Measurements from ENCODE around the gene SIRT7.

SIRT7 gene

DNA sequence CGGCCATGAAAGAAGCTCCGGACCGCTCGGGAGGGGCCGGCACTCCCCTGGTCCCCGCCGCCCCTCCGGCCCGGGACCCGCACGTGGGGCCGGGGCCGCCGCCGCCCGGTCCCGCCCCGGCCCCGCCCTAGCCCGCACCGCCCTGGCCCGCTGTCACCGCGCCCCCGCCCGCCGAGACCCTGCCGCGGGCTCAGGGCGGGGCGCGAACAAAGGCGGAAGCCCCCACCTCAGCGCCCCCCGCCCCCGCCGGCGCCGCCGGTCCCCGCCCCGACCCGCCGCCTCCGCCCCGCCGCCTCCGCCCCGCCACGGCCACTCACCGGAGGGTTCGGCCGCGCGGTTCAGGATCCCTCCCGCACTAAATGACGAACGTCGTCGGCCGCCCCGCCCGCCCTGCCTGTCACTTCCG, 47.0 kb downstream of the SIRT7 start, which contains the start of gene ARHGDIA:
Gene ARHGDIA (minus strand): TSS at position 357 of the 406 bp plus-strand sequence. CDS start 1,407 bp downstream, outside the sequence.
- Histone ChIP-seq H3K36me3 (peaks cover 24 to 42% (median 37%) of the 10 kb centered on the region in 11 experiments), H3K4me3 (peak within 1 kb of the TSS; percentile 76 to 99 (median 96)), H3K9me3 (replicated peaks in 1 of 11) (no peaks in the 10 kb centered on the region), H3K27ac (peak within 1 kb of the TSS; percentile 96 to 100 (median 100)), H3K27me3 (no peaks in the 10 kb centered on the region), H3K9ac (peak within 1 kb of the TSS; percentile 95 to 100 (median 100)), H3K4me2 (peak within 1 kb of the TSS; percentile 93 to 100 (median 99)), H4K20me1 (peaks cover 44 to 49% (median 48%) of the 10 kb centered on the region in 11 experiments), H3K4me1 (peaks cover 47 to 65% (median 59%) of the 10 kb centered on the region in 10 experiments)
- no peak for TF ChIP-seq Cebpa-rat (IDR thresholded peaks at IDR 0.05)

DNA sequence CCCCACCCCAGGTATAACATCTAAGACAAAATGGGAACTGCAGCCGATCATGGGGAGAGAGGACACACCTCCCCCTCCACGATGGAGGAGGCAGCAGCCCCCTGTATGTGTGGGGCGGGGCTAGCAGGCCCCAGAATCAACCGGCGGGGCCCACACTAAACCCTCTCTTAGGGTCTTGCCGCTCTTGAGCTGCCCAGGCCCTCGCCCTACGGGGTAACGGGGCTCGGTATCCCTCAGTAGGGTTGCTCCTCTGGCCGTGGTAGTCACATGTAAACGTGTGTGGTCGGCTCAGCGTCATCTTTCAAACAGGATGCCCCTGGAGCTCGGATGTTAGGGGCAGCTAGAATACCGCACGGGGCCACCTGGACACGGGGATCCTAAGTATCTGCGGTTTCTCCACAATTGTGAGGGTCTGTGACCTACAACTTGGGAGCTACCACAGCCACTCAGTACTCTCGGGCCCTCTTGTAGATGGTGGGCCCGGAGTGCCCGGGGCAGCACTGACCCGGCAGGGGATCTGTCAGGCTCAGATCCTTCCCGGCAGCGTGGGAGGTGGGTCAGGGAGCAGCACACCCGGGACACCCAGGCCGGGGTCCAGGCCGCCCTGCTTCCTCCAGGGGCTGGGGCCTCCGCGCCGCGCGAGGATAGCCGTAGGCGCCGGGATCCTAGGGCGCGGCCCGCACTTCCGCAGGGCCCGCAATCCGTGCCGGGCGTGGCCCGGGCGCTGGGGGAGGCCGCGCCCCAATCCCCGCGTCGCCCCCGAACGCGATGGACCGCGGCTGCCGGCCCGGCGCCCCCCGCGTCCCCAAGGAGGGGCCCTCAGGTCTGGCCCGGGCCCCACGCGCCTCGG, 47.6 kb downstream of the SIRT7 start:
- peak overlapping the region; percentile 76 to 99 (median 96) for H3K4me3 ChIP-seq
- H3K9ac ChIP-seq: peak overlapping the region; percentile 95 to 100 (median 100)
- no peaks in the 10 kb centered on the region for H3K9me3 ChIP-seq (replicated peaks in 1 of 11)
- no peaks in the 10 kb centered on the region for H3K27me3 ChIP-seq
- peak overlapping the region; percentile 96 to 100 (median 100) for H3K27ac ChIP-seq
- peak overlapping the region; percentile 89 to 99 (median 97) for H3K4me2 ChIP-seq
- TF ChIP-seq Cebpa-rat (IDR thresholded peaks at IDR 0.05): no peak
- peaks cover 54 to 71% (median 66%) of the 10 kb centered on the region in 10 experiments for H3K4me1 ChIP-seq
- peaks cover 24 to 48% (median 38%) of the 10 kb centered on the region in 11 experiments for H3K36me3 ChIP-seq
- H4K20me1 ChIP-seq: peaks cover 51 to 55% (median 54%) of the 10 kb centered on the region in 11 experiments

DNA sequence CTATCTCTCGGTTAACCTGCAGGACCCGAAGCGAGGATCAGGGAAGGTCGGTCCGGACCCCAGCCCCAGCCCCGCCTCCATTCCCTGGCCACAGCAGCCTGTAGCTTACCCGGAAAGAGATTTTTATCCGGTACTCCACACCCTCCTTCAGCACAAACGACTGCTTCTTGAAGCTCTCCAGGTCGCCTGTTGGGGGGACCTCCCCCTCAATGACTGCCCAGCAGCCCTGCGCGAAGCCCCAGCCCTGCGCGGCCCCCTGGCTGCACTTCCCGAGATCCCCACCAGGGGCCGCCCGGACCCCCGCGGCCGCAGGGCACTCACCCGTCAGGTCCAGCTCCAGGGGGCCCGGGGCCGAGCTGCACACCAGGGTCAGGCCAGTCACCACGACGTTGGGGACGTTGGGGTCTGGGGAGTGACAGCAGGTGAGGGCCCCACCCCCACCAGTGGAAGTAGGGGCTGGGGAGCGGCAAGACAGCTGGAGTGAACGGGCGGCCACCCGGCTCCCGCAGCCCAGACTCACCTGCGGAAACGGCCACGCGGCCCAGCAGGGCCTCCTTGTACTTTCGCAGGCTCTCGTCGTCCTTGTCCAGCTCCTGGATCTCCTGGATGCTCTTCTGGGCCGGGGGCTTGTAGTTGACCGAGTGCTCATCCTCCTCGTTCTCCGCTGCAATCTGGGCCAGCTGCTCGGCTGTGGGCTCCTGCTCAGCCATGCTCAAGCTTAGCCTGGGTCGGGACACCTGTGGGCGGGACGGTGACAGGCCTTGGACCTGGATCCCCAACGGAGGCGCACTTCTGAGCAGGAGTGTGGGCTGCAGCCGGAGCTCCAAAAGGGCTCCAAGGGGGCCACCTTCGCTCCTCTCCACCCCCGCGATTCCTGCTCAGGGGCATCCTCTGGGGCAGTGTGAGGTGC, 48.5 kb downstream of the SIRT7 start:
- H3K27ac ChIP-seq: peak overlapping the region; percentile 96 to 100 (median 100); a peak in 21 of 22 replicates
- peaks cover 58 to 80% (median 71%) of the 10 kb centered on the region in 10 experiments for H3K4me1 ChIP-seq
- peak overlapping the region; percentile 95 to 100 (median 100) for H3K9ac ChIP-seq
- no peaks in the 10 kb centered on the region for H3K9me3 ChIP-seq (replicated peaks in 1 of 11)
- TF ChIP-seq Cebpa-rat (IDR thresholded peaks at IDR 0.05): no peak
- H3K4me3 ChIP-seq: peak overlapping the region; percentile 76 to 99 (median 96)
- H3K27me3 ChIP-seq: no peaks in the 10 kb centered on the region
- H4K20me1 ChIP-seq: peaks cover 55 to 63% (median 61%) of the 10 kb centered on the region in 11 experiments
- H3K4me2 ChIP-seq: peak overlapping the region; percentile 89 to 99 (median 97)
- H3K36me3 ChIP-seq: peaks cover 24 to 53% (median 39%) of the 10 kb centered on the region in 11 experiments

- Histone ChIP-seq H3K9me3 (replicated peaks in 1 of 11) (no peaks in the 10 kb centered on the region), H3K36me3 (peaks cover 24 to 53% (median 42%) of the 10 kb centered on the region in 11 experiments), H3K27me3 (no peaks in the 10 kb centered on the region), H3K4me3 (peak overlapping the region; percentile 76 to 99 (median 96)), H3K4me1 (peaks cover 65 to 85% (median 75%) of the 10 kb centered on the region in 10 experiments), H3K9ac (peak overlapping the region; percentile 95 to 100 (median 100); a peak in 21 of 22 replicates), H3K27ac (peak overlapping the region in 8 of 11 experiments; percentile 40 to 100 (median 100); a peak in 8 of 22 replicates), H4K20me1 (peaks cover 55 to 70% (median 68%) of the 10 kb centered on the region in 11 experiments), H3K4me2 (peak overlapping the region; percentile 89 to 99 (median 97))
- TF ChIP-seq Cebpa-rat (IDR thresholded peaks at IDR 0.05): no peak
Measured at GRCh38 chr17:81868674-81869220, 49.2 kb downstream of the SIRT7 start.

- Histone ChIP-seq H4K20me1 (peaks cover 55 to 75% (median 68%) of the 10 kb centered on the region in 11 experiments), H3K27me3 (no peaks in the 10 kb centered on the region), H3K9me3 (replicated peaks in 1 of 11) (no peaks in the 10 kb centered on the region), H3K27ac (peak overlapping the region in 10 of 11 experiments; percentile 34 to 78 (median 55); a peak in 15 of 22 replicates), H3K4me3 (no peak overlapping the region), H3K4me2 (peak overlapping the region; percentile 53 to 99 (median 68)), H3K36me3 (peaks cover 24 to 58% (median 46%) of the 10 kb centered on the region in 11 experiments), H3K9ac (peak overlapping the region; percentile 47 to 88 (median 60); a peak in 20 of 22 replicates), H3K4me1 (peaks cover 68 to 85% (median 78%) of the 10 kb centered on the region in 10 experiments)
- TF ChIP-seq Cebpa-rat (IDR thresholded peaks at IDR 0.05): no peak
Measured at GRCh38 chr17:81867991-81868673, 49.8 kb downstream of the SIRT7 start.

- peak overlapping the region; percentile 47 to 88 (median 60); a peak in 20 of 22 replicates for H3K9ac ChIP-seq
- no peaks in the 10 kb centered on the region for H3K27me3 ChIP-seq
- peak overlapping the region; percentile 53 to 99 (median 68) for H3K4me2 ChIP-seq
- no peaks in the 10 kb centered on the region for H3K9me3 ChIP-seq (replicated peaks in 1 of 11)
- H3K27ac ChIP-seq: peak overlapping the region in 10 of 11 experiments; percentile 34 to 78 (median 55); a peak in 19 of 22 replicates
- H3K36me3 ChIP-seq: peaks cover 24 to 63% (median 46%) of the 10 kb centered on the region in 11 experiments
- peaks cover 55 to 77% (median 68%) of the 10 kb centered on the region in 11 experiments for H4K20me1 ChIP-seq
- H3K4me3 ChIP-seq: 0 out of 20 replicates have a peak overlapping the region, but pooled peaks of 1 of the 10 experiments have one; percentile 1
- TF ChIP-seq Cebpa-rat (IDR thresholded peaks at IDR 0.05): no peak
- peaks cover 68 to 85% (median 78%) of the 10 kb centered on the region in 10 experiments for H3K4me1 ChIP-seq
Measured at GRCh38 chr17:81867170-81867990, 50.6 kb downstream of the SIRT7 start.
